GM12878 (cell line): Measurements from ENCODE around the gene LRSAM1. TPM values are rescaled to one million over a fixed set of nuclear protein-coding genes. Genes with fewer than 3 reads are reported as not detected.

ENCODE experiments used
- ATAC-seq: fragments of 200-7000 bp; cut with Tn5 transposase; 3 replicates; pipeline ENCODE4 v1.9.1; 2020; ENCODE audit warnings: mild to moderate bottlenecking, moderate library complexity
- BruUV-seq: library from RNA; stranded (reverse); fragments of 400-500 nt; replicated peaks from 2 replicates; lab custom pipeline; 2021; lab: Mats Ljungman, UMichigan
- CTCF ChIA-PET: fragments of 300-600 bp; sonication (Branson Sonifier 250); formaldehyde crosslinking; extraction: SDS; loops from one replicate; lab custom pipeline; 2021; ENCODE audit warnings: inconsistent platforms; lab: Yijun Ruan, JAX
- POLR2A ChIA-PET: fragments of 350-600 bp; formaldehyde crosslinking; extraction: SDS; loops from one replicate; lab custom pipeline; 2021; ENCODE audit warnings: inconsistent platforms; lab: Charles Lee
- RAD21 ChIA-PET: fragments of 300-600 bp; sonication (Branson Sonifier 250); formaldehyde crosslinking; loops from one replicate; lab custom pipeline; 2023; ENCODE audit warnings: antibody characterized with exemption; ENCODE audit not compliant: unreplicated experiment; lab: Charles Lee
- SMC1A ChIA-PET: fragments of 300-600 bp; sonication (Branson Sonifier 250); formaldehyde crosslinking; loops from one replicate; lab custom pipeline; 2023; ENCODE audit not compliant: unreplicated experiment, uncharacterized antibody; lab: Charles Lee
- DNase-seq: peaks from one replicate; pipeline ENCODE4 v3.0.0-alpha.2; 2011; ENCODE audit warnings: low read depth, low spot score
- FAIRE-seq: peaks from 3 replicates; lab custom pipeline; 2011; peaks lifted over from hg19 to GRCh38; lab: Jason Lieb, UNC
- H2AFZ ChIP-seq: 2 replicates; pipeline ENCODE4 v1.6.0; 2011; ENCODE audit warnings: low read depth, low read length, control low read depth; ENCODE audit not compliant: control insufficient read depth
- H3K27ac ChIP-seq: 2 replicates; pipeline ENCODE4 v1.5.1; 2011; ENCODE audit warnings: control low read depth; ENCODE audit not compliant: control insufficient read depth, insufficient read depth
- H3K27me3 ChIP-seq, 2 experiments: replicated peaks in 1 of 2; 2 replicates each; pipeline versions ENCODE4 v1.6.0 to v1.6.1; 2011; ENCODE audit warnings: low read length in 1 of 2; ENCODE audit not compliant: control insufficient read depth in 2 of 2, insufficient read depth in 2 of 2
- H3K36me3 ChIP-seq, 2 experiments: 2 replicates each; pipeline ENCODE4 v1.5.1; 2011; ENCODE audit warnings: low read length in 1 of 2; ENCODE audit not compliant: control insufficient read depth in 2 of 2, insufficient read depth in 2 of 2
- H3K4me1 ChIP-seq: 2 replicates; pipeline ENCODE4 v1.6.1; 2011; ENCODE audit warnings: mild to moderate bottlenecking, low read length, moderate library complexity, mixed read lengths; ENCODE audit not compliant: control insufficient read depth, insufficient read depth
- H3K4me2 ChIP-seq: 2 replicates; pipeline ENCODE4 v1.6.0; 2011; ENCODE audit warnings: control low read depth; ENCODE audit not compliant: control insufficient read depth, insufficient read depth
- H3K4me3 ChIP-seq: fragments of 200-600 bp; sonication (generic); 2 replicates; pipeline ENCODE4 v1.5.1; 2016
- H3K79me2 ChIP-seq: 2 replicates; pipeline ENCODE4 v1.6.0; 2011; ENCODE audit warnings: low read length; ENCODE audit not compliant: control insufficient read depth, insufficient read depth
- H3K9ac ChIP-seq: 2 replicates; pipeline ENCODE4 v1.8.0; 2011; ENCODE audit warnings: low read length, control low read depth, mixed read lengths; ENCODE audit not compliant: control insufficient read depth, insufficient read depth
- H3K9me3 ChIP-seq: replicated peaks from 3 replicates; pipeline ENCODE4 v1.5.1; 2011; ENCODE audit warnings: mild to moderate bottlenecking, low read length; ENCODE audit not compliant: control insufficient read depth, insufficient read depth
- H4K20me1 ChIP-seq: 2 replicates; pipeline ENCODE4 v1.6.0; 2011; ENCODE audit not compliant: control insufficient read depth, insufficient read depth
- ASH2L ChIP-seq: fragments of 300-600, 200-600 bp; sonication (generic); IDR thresholded peaks from 2 replicates; pipeline ENCODE4 v1.6.1; 2017; ENCODE audit warnings: low read depth, mild to moderate bottlenecking, borderline replicate concordance
- ATF3 ChIP-seq: IDR thresholded peaks from 2 replicates; pipeline ENCODE4 v1.6.1; 2011; ENCODE audit warnings: low read depth, mild to moderate bottlenecking, low read length, moderate library complexity, borderline replicate concordance; ENCODE audit errors: extremely low read depth
- FOXM1 ChIP-seq: IDR thresholded peaks from 2 replicates; pipeline ENCODE4 v1.6.1; 2012; ENCODE audit warnings: low read depth, mild to moderate bottlenecking, inconsistent platforms, low read length, moderate library complexity
- GATAD2B ChIP-seq: fragments of 450-650 bp; conservative IDR thresholded peaks from 2 replicates; pipeline ENCODE4 v1.6.1; 2017; ENCODE audit warnings: low read depth, mild to moderate bottlenecking, moderate library complexity
- NFYA ChIP-seq: IDR thresholded peaks from 2 replicates; pipeline ENCODE4 v1.6.1; 2011; ENCODE audit warnings: low read depth, mild to moderate bottlenecking, low read length, improper control_type of control experiment, borderline replicate concordance
- PAX5 ChIP-seq: IDR thresholded peaks from 2 replicates; pipeline ENCODE4 v1.6.1; 2011; ENCODE audit warnings: low read depth, low read length, borderline replicate concordance
- POLR2AphosphoS2 ChIP-seq: IDR thresholded peaks from 2 replicates; pipeline ENCODE4 v1.6.1; 2011; ENCODE audit warnings: low read depth, mild to moderate bottlenecking, low read length, improper control_type of control experiment, moderate library complexity
- RELB ChIP-seq: fragments of 450-650 bp; IDR thresholded peaks from 2 replicates; pipeline ENCODE4 v1.6.1; 2017; ENCODE audit warnings: low read depth, mild to moderate bottlenecking, moderate library complexity
- RUNX3 ChIP-seq: IDR thresholded peaks from 2 replicates; pipeline ENCODE4 v1.6.1; 2012; ENCODE audit warnings: low read length, inconsistent platforms
- SIN3A ChIP-seq: IDR thresholded peaks from 2 replicates; pipeline ENCODE4 v1.6.1; 2012; ENCODE audit warnings: low read depth, low read length, improper control_type of control experiment
- SIX5 ChIP-seq: IDR thresholded peaks from 2 replicates; pipeline ENCODE4 v1.6.1; 2011; ENCODE audit warnings: mild to moderate bottlenecking, low read depth, low read length, moderate library complexity; ENCODE audit not compliant: severe bottlenecking
- SMAD5 ChIP-seq: IDR thresholded peaks from 2 replicates; pipeline ENCODE4 v1.6.1; 2016; ENCODE audit warnings: antibody characterized with exemption, low read depth
- TAF1 ChIP-seq: IDR thresholded peaks from 2 replicates; pipeline ENCODE4 v1.6.1; 2011; ENCODE audit warnings: mild to moderate bottlenecking, low read depth, low read length, borderline replicate concordance
- ZNF592 ChIP-seq: fragments of 450-650 bp; IDR thresholded peaks from 2 replicates; pipeline ENCODE4 v1.6.1; 2017; ENCODE audit warnings: mild to moderate bottlenecking, moderate library complexity
- WGBS: methylation state at CpG from one replicate; pipeline ENCODE4 v1.1.6; 2016; ENCODE audit warnings: low lambda C conversion rate; ENCODE audit not compliant: insufficient replicate concordance, insufficient coverage; ENCODE audit errors: missing lambda C conversion rate; 5-methylcytosine and 5-hydroxymethylcytosine counted together
- in situ Hi-C: fragments of 300-500 bp; cut with MboI; formaldehyde crosslinking; loops from 9 replicates; pipeline ENCODE4 v1.14.3; 2018; ENCODE audit warnings: mixed read lengths
- intact Hi-C: fragments of 100-400 bp; cut with micrococcal nuclease; formaldehyde crosslinking; loops from one replicate; pipeline ENCODE4 v1.14.2; 2022; ENCODE audit not compliant: unreplicated experiment
- polyA plus RNA-seq, 11 experiments: library from polyadenylated mRNA; depleted of rRNA in 4 of 11; unstranded in 6 of 11; stranded (reverse) in 5 of 11; fragments of >200 nt; fragmentation: Nextera tagmentation in 4 of 11; fragmentation: Illumina TruSeq in 1 of 11; extraction: Ambion mirVana in 4 of 11; extraction: Trizol in 1 of 11; gene quantifications; 1 replicate in 1 of 11; 2 replicates in 10 of 11; pipeline versions ENCODE4 v1.2.1 to v1.2.3, GENCODE V29; 2011 to 2016; ENCODE audit warnings: inconsistent platforms in 2 of 11, missing spikeins in 2 of 11, low read depth in 1 of 11
- total RNA-seq, 4 experiments: library from RNA; depleted of rRNA in 3 of 4; stranded (reverse); fragments of >200 nt in 3 of 4; fragmentation: Illumina TruSeq in 1 of 4; extraction: Trizol in 1 of 4; gene quantifications; 2 replicates each; pipeline versions ENCODE4 v1.2.1 to v1.2.3, GENCODE V29; 2013 to 2021

LRSAM1 gene
- total and polyA plus RNA-seq, 10 of the 15 experiments (the other 5 are each of a cell fraction or from before 2014, with no cell fraction given): 0.14 to 23.4 (median 11.7) TPM

- in situ Hi-C loops: loop anchor here (5.0 kb wide), 3 partner anchors 82 to 422 kb away; no protein-coding TSS in a partner anchor
- POLR2A ChIA-PET: no interaction called here
- Histone ChIP-seq H3K79me2 (no peaks in the 10 kb centered on the region), H3K27ac (no peak overlapping the region), H3K9me3 (no peaks in the 10 kb centered on the region), H3K27me3 (no peaks in the 10 kb centered on the region), H3K9ac (no peak overlapping the region), H3K4me3 (no peak overlapping the region), H4K20me1 (no peaks in the 10 kb centered on the region), H3K36me3 (no peaks in the 10 kb centered on the region), H2AFZ (no peak overlapping the region), H3K4me1 (no peaks in the 10 kb centered on the region)
- CTCF ChIA-PET: interaction anchor here (1.1 to 3.8 kb wide), 7 partner anchors 21 to 230 kb away, joined by 3 to 31 read pairs (median 5); partner anchors contain the start of gene TOR2A
- 79% methylated on average over 8 of the region's 8 CpGs for WGBS
- no TSS peak for BruUV-seq
- no peak for FAIRE-seq
- RAD21 ChIA-PET: interaction anchor here (0.8 to 2.7 kb wide), 6 partner anchors 35 to 415 kb away, joined by 3 to 18 read pairs (median 3); partner anchors contain the start of gene TOR2A
- ATAC-seq: no peak
- DNase-seq: no peak
- intact Hi-C loops: loop anchor here (1.0 to 2.0 kb wide), 4 partner anchors 81 to 414 kb away; no protein-coding TSS in a partner anchor
- SMC1A ChIA-PET: interaction anchor here (0.6 to 2.2 kb wide), 8 partner anchors 47 to 563 kb away, joined by 3 to 8 read pairs (median 3); partner anchors contain the start of gene TOR2A
- TF ChIP-seq GATAD2B (no peak), ATF3 (no peak), ZNF592 (no peak), RUNX3 (no peak), POLR2AphosphoS2 (no peak), NFYA (no peak), SMAD5 (no peak), TAF1 (no peak), RELB (no peak), FOXM1 (no peak), SIN3A (no peak), SIX5 (no peak), ASH2L (no peak), PAX5 (no peak)
- TF ChIP-seq, all 136 proteins: peak for 0
- no peak overlapping the region for H3K4me2 ChIP-seq
These were observed 53.6 kb downstream of the LRSAM1 start for GRCh38 chr9:127504887-127505251.
